ENCODE results near the gene RPS21.

The RPS21 gene

DNA sequence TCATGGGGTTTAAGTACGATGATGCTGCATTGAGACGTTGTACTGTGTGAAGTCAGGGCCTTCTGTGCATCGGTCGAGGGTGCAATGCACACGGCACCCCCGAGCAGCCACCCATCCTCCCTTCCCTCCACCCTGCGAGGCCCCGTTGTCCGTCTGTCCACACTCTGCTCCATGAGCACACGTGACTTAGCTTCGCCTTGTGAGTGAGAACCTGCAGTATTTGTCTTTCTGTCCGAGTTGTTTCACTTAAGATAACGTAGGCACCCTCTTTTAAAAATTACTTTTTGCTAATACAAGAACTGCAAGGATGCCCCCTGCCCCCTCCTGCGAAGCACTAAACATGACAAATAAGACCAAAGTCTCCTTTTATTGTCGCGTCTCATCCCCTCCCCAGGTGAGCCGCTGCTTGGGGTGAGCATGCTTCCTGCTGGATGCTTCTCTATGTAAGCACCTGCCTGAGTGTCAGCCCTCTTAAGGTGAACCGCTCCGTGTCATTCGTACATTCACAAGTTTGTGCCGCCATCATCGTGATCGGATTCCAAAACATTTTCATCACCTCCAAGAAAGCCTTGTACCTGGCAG lies 44.1 kb downstream of the RPS21 start:
- no peak overlapping the region for H3K4me3 ChIP-seq (ENCODE audit: low read depth, low read length)
- TF ChIP-seq CTCF (IDR thresholded peaks at IDR 0.05; ENCODE audit: low read depth, low read length, missing control alignments), result no peak
- no peak for DNase-seq (ENCODE audit: low read depth)

GRCh38 chr20:62433658-62434497 lies 47.0 kb downstream of the RPS21 start:
- DNase-seq (ENCODE audit: low read depth), result no peak
- no peak overlapping the region for H3K4me3 ChIP-seq (ENCODE audit: low read depth, low read length)
- no peak for TF ChIP-seq CTCF (IDR thresholded peaks at IDR 0.05; ENCODE audit: low read depth, low read length, missing control alignments)

- TF ChIP-seq CTCF (IDR thresholded peaks at IDR 0.05; ENCODE audit: low read depth, low read length, missing control alignments), result no peak
- no peak for DNase-seq (ENCODE audit: low read depth)
- H3K4me3 ChIP-seq (ENCODE audit: low read depth, low read length), result no peak overlapping the region
Measured at GRCh38 chr20:62436692-62437091, 49.8 kb downstream of the RPS21 start.

- no peak for TF ChIP-seq CTCF (IDR thresholded peaks at IDR 0.05; ENCODE audit: low read depth, low read length, missing control alignments)
- DNase-seq (ENCODE audit: low read depth), result no peak
- H3K4me3 ChIP-seq (ENCODE audit: low read depth, low read length), result no peak overlapping the region
Measured at GRCh38 chr20:62437496-62437895, 50.6 kb downstream of the RPS21 start.

DNA sequence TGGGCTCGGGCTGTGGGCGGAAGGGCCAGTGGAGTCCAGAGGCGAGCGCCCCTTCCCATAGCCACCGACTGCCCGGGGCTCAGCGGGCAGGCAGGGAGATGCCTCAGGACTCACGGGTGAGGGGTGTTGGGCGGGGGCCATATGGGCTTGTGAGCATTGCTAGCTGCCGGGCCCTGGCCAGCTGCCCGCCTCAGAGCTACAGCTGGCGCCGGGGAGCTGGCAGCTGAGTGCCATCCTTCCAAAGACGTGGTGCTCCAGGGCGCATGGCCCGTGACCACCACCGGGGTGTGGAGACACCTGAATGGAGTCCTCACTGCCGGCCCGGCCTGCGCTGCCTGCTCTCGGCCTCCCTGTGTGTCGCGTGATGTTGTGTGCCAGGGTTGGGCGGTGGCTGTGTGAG lies 51.0 kb downstream of the RPS21 start:
- TF ChIP-seq CTCF (IDR thresholded peaks at IDR 0.05; ENCODE audit: low read depth, low read length, missing control alignments), result no peak
- DNase-seq (ENCODE audit: low read depth), result no peak
- H3K4me3 ChIP-seq (ENCODE audit: low read depth, low read length), result no peak overlapping the region

Data from GM12864 (cell line).